NCI-H774 (cell line): Measurements from ENCODE around the gene SLC25A44.
"Not testable (repeated sequence)": the region's sequence is repeated elsewhere in the genome, so short reads cannot be mapped to it uniquely, and the experiment has no call there.

Experiments
- DNase-seq: peaks from one replicate; lab custom pipeline; 2025; lab: John Stamatoyannopoulos, UW

SLC25A44 gene

GRCh38 chr1:156211243-156211642, 17.3 kb downstream of the SLC25A44 start:
- no peak for DNase-seq

- DNase-seq: no peak
These were observed 18.2 kb downstream of the SLC25A44 start for GRCh38 chr1:156212130-156212529.

GRCh38 chr1:156212833-156213643, 19.1 kb downstream of the SLC25A44 start, which contains the start of gene PMF1:
Gene PMF1, plus strand, starts transcription at chr1:156213007. Its CDS starts 9 bp downstream, at chr1:156213016.
- peak; percentile 95 for DNase-seq

- no peak for DNase-seq
These were observed 19.7 kb downstream of the SLC25A44 start for GRCh38 chr1:156213644-156213966.

GRCh38 chr1:156214024-156214748, 20.3 kb downstream of the SLC25A44 start:
- DNase-seq: no peak

GRCh38 chr1:156216361-156217086, 22.6 kb downstream of the SLC25A44 start:
- DNase-seq: not testable (repeated sequence)

- DNase-seq: no peak
These were observed 24.0 kb downstream of the SLC25A44 start for GRCh38 chr1:156217871-156218270.

GRCh38 chr1:156220226-156220625, 26.3 kb downstream of the SLC25A44 start:
- no peak for DNase-seq

GRCh38 chr1:156221986-156222692, 28.2 kb downstream of the SLC25A44 start:
- DNase-seq: no peak

GRCh38 chr1:156225677-156226014, 31.7 kb downstream of the SLC25A44 start:
- no peak for DNase-seq

GRCh38 chr1:156226116-156226538, 32.2 kb downstream of the SLC25A44 start:
- no peak for DNase-seq

- no peak for DNase-seq
These were observed 32.9 kb downstream of the SLC25A44 start for GRCh38 chr1:156226782-156227181.

GRCh38 chr1:156228501-156228900, 34.6 kb downstream of the SLC25A44 start:
- DNase-seq: no peak

- no peak for DNase-seq
These were observed 36.0 kb downstream of the SLC25A44 start for GRCh38 chr1:156229809-156230472.

- DNase-seq: no peak
These were observed 36.6 kb downstream of the SLC25A44 start for GRCh38 chr1:156230473-156230837.

GRCh38 chr1:156232201-156232894, 38.4 kb downstream of the SLC25A44 start:
- no peak for DNase-seq

- DNase-seq: no peak
These were observed 39.7 kb downstream of the SLC25A44 start for GRCh38 chr1:156233426-156234127.

- DNase-seq: no peak
These were observed 42.3 kb downstream of the SLC25A44 start for GRCh38 chr1:156236164-156236563.

GRCh38 chr1:156238248-156238647, 44.3 kb downstream of the SLC25A44 start:
- DNase-seq: no peak

GRCh38 chr1:156241311-156241811, 47.5 kb downstream of the SLC25A44 start:
- no peak for DNase-seq
